Forelimb muscle (tissue), 1 donor: ENCODE measurements around the gene GDF11. TPM values are rescaled to one million over a fixed set of nuclear protein-coding genes. Genes with fewer than 3 reads are reported as not detected.

ENCODE experiments used
- DNase-seq: peaks from one replicate; pipeline ENCODE4 v3.0.0-alpha.2; 2013; ENCODE audit warnings: low read depth
- polyA plus RNA-seq: library from polyadenylated mRNA; unstranded; fragments of 120-200 nt; gene quantifications from one replicate; pipeline ENCODE4 v1.2.1, GENCODE V29; 2013; ENCODE audit not compliant: insufficient read length

The GDF11 gene
- polyA plus RNA-seq, result 17.2 TPM

DNA sequence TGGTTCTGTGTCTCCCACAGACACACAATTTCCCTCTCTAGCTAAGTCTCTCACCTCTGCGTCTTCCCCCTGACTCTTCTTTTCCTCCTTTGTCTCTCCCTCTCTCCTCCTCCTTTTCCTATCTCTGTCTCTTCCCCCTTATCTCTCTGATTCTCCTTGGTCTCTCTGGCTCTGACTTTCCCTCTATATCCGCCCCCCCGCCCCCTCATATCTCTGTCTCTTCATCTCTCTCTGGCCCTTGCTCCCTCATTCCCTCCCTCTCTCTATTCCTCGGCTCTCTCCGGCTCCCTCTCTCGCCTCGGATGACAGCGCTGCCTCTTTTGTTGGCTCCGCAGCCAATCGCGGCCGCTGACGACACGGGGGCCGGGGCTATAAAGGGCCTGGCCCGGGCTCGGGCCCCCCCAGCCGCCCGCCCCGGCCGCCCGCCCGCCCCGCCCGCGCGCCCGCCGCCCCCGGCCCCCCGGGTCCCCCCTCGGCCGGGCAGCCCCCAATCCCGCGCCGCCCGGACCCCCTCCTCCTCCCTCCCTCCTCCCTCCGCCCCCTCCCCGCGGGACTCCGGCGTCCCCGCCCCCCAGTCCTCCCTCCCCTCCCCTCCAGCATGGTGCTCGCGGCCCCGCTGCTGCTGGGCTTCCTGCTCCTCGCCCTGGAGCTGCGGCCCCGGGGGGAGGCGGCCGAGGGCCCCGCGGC, at the start of gene GDF11:
GDF11 (plus strand) TSS at position 404 of the 687 bp plus-strand sequence; CDS start at position 599, 195 bp downstream.
- DNase-seq, result no peak

DNA sequence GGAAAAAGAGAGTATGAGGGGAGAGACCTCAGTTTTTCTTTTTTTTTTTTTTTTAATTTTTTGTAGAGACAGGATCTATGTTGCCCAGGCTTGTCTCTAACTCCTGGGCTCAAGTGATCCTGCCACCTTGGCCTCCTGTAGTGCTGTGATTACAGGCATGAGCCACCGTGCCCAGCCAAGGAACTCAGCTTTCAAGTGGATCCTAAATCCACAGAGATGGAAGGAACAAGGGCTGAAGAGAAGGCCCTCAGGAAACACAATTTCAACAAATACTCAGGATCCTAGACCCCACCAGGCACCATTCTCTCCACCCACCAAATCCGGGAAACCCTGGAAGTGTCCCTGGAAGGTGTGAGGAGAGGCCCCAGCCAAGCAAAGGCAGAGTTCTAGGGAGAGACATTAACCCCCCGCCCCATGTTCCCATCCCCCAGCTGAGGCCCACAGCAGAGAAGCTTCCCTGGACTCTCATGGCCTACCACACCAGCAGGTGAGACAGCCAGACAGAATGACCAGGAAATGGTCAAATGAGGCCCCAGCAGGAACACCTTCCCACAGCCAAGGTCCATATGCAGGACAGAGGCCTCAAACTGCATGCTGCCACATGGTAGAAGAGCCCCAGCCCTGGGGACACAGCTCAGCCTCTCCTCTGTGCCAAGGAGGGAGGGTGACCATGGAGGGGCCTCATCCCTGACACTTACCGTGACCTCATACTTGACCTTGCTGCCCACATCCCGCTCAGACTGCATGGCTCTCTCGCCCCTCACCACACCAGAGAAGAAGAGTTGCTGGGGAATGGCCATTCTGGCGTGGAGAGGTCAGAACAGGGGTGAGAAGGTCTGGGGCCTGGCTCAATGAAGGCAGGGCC, 49.4 kb upstream of the GDF11 start:
- DNase-seq, result no peak

DNA sequence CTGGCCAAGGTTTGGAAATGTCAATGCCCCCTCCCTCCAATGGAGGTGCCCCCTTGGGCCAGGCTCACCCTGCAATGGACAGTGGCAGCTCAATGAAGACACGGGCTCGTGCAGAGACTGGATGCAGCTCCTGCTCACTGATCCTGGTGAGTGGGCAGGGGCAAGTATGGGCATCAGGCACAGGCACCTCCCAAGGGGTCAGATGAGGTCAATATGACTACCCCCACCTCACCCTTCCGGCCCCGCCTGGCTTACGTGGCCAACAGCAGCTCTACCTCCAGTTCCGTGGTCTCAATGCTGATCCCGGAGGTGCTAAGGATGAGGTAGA, 48.8 kb upstream of the GDF11 start:
- no peak for DNase-seq

DNA sequence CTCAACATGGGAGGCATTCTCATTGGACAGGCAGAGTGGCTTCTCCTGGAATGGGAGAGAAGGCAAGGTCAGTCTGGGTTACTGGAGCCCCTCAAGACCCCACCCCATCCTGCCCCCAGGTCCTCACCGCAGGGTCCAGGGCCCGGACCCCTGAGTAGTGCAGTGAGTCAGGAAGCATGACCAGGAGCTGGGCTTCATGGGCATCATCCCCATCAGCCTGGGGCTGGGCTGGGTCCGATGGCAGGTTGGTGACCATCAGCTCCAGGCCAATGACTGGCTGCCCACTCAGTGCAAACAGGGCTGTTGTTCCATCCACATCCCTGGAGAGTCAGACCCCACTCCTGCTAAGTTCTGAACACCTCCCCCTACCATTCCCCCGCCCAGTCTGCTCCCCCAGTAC, 48.3 kb upstream of the GDF11 start:
- DNase-seq, result no peak

DNA sequence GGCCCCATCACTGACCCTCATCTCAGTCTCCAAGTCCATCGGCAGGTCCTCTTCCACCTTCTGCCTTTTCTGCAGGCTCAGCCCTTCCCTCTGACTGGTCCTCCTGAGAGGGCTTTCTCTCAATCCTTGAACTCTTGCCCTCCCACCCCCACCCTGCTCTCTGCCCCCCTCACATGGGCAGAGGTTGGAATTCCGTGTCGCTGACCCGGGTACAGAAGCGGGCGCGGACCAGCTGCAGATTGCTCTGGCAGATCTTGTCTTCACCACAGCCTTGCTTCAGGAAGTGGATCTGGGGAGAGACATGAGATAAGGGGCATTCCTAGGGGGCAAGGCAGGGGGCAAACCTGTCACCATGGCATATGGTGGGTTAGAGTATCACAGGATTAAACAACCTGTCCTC, 47.6 kb upstream of the GDF11 start:
- DNase-seq, result no peak

DNA sequence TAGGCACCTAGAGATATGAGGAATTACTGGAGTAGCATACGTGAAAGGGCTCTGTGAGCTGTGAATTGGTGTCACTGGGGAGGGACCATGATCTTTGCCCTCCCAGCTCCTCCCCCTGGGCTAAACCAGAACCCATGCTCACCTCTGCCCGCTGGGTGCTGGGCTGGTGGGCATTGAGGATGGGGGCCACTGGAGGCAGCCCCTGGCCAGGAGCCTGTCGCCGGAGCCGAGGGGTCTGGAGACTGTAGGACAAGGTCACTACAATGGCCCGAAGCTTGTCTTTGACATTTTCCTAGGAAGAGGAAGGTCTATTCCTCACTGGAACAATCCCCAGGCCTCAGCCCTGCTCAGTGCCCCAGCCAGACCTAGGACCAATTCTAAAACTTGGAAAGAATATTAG, 46.8 kb upstream of the GDF11 start:
- DNase-seq, result no peak

DNA sequence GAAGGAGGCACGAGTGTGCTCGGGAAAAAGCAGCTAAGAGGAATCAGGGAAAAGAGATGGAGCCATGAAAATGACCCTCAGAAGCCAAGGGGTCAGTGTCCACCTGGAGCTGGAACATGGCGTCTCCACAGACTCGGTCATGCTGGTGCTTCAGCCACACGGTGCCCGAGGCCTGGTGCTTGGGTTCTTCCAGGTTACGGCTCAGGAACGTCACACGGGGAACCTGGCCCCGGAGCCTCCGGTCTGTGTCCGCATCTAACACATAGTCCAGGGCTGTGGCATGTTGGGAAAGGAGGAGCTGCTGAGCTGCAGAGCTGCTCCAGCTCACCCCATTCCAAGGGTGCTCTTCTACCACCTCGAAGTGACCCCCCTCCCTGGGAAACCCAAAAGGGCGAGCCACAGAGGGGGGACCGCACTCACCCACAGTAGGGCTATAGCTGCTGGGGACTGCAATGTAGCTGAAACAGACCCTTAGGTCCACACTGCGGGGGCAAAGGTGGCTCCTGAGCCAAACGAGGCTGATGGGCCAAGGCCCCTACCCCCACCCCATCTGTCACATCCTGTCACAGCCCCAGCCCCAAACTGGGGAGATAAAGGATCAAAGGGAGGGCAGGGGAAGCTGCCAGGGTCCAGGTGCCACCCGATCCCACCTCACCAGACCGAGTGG, 46.0 kb upstream of the GDF11 start:
- no peak for DNase-seq

DNA sequence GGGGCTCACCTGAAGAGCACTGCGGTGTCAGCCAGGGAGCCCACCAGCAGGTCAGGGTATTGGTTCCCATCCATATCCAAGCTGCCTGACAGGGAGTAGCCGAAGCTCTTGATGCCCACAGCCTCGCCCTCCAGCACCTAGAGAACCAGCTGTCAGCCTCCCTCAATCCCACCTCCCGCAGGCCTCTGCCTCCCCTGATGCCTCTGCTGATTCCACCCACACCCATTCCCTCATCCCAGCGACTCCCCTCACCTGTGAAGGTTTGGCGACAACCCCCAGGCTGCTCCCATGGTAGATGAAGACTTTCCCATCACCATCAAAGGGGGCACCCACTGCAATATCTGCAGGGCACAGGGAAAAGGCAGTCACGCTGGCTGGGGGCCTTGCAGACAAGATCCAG, 45.2 kb upstream of the GDF11 start:
- no peak for DNase-seq

DNA sequence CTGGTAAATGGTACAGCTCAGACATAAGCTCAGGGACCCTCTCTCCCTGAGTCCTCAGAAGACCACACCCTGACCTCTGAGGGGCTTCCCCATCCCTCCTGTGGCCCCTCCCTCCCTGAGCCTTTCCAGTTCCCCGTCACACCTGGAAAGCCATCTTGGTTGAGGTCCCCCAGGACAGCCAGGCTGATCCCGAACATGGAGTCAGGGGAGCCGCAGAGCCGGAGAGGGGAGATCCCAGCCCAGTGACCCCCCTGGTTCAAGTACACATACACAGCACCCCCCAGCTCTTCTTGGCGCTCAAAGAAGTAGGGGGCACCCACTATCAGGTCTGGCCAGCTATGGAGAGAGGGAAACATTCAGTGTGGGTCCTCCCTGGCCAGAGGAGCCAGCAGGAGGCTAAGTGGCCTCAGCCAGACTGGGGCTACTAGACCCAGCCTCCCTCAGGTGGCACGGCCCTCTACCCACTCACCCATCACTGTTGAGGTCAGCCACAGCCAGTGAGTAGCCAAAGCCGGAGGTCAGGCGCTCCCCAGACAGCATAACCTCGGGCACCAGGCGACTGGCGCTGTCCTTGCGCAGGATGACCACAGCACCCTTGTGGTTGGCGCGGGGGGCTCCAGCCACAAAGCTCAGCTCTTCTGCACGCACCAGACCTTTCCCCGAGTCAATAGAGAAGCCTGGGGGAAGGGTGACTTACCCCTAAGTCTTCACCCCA, 44.5 kb upstream of the GDF11 start:
- DNase-seq, result no peak

DNA sequence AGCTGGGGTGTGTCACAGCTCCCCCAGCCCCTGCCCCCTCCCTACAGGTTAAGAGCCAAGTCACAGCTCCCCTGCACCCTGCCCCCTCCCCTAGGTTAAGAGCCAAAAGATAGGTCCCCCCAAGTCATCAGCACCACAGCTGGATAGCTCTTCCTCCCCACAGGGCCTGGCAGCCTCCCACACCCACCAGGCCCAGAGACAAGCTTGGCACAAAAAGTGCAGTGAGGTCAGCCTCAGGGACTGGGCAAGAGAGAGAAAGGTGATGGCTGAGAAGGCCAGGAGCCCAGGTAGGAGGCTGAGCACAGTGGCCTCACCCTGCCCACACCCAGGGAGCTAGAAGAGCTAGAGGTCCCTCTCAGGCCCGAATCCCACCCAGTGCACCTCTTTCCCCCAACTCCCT, 44.0 kb upstream of the GDF11 start:
- no peak for DNase-seq

DNA sequence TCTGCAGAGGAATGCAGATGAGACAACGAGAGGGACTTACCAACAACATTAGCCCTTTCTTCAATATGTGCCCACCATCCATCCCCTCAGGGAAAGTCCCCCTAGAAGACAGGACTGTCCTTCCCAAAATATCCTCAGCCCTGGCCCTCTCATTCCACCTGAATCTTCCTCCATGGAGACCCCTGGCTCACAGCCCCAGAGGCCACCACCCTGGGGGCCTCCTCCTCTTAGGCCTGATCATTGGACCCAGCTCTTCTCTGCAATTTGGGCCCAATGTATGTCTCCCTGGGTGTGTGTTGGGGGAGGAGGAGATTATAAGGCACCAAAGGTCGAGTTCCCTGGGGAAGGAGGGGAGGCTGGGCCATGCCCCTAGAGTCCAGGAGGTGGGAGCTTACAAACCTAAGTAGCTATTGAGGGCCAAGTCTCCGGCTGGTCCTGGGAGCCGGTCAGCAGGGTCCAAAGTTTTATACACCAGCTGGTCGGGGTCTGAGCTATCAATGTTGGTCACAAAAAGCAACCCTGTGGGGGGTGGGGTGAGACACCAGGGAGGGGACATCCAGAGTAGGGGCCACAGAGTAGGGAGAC, 43.4 kb upstream of the GDF11 start:
- DNase-seq, result no peak

DNA sequence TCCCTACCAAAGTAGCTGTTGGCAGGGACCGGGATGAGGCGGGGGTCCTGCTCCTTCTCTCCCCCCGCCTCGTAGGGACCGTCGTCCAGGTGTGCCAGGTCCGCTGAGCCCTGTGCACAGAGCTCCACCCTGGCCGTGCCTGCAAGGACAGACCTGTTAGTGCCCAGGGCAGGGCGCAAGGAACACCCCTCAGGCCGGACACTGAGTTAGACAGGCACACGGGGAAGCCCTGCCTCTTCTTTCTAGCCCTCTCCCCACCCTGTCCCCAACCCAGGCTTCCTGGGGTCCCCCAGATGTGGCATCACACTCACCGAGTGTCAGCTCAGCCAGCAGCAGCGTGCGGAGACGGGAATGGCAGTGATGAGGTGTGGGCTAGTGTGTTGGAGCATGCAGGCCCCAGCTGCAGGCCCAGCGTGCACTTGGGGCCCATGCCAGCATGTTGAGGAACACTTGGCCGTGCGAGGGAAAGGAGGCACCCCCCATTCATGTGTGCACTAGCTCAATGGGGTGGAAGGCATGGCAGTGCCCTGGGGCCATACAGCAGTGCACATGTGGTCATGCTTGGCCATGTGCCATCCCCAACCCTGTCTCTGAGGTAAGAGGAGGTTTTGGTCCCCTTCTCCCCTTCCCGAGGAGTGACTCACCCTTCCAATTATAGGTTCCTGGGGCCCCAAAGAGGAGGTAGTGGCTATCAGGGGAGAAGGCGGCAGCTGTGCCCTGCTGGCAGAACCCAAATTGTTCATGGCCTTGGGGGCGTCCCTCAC, 42.5 kb upstream of the GDF11 start:
- DNase-seq, result no peak

DNA sequence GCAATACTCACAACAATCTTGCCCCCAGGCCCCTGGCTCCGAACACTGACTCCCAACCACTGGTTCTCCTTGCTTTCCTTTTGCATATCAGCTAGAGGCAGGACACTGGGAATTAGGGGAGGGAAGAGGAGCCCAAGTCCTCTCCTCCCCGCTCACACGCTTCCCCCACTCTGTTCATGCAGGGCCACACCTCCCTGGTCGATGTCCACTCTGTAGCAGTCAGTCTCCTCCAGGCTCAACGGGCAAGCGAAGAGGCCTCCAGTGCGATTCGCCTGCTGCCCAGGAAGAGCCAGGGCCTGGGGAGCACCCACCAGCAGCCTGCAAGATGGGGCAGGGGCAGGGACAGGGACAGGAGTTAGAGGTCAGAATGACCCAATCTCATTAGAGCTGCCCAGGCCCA, 40.1 kb upstream of the GDF11 start:
- no peak for DNase-seq

DNA sequence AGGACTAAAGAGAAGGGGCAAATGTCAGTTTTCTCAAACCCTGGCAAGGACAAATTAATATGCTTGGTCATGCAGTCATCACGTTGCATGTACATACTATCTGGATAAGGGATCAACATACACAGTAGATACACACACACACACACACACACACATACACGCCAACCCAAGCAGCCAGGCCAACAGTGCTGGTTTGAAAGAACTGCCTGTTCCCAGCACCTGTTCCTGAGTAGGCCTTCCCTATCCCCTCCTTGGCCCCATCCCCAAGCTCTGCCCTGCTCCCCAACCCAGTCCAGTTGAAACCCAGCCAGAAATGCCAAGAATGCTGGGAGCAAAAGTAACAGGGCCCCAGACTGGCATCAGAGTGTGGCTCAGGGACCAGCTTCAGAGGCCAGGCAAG, 39.6 kb upstream of the GDF11 start:
- no peak for DNase-seq

DNA sequence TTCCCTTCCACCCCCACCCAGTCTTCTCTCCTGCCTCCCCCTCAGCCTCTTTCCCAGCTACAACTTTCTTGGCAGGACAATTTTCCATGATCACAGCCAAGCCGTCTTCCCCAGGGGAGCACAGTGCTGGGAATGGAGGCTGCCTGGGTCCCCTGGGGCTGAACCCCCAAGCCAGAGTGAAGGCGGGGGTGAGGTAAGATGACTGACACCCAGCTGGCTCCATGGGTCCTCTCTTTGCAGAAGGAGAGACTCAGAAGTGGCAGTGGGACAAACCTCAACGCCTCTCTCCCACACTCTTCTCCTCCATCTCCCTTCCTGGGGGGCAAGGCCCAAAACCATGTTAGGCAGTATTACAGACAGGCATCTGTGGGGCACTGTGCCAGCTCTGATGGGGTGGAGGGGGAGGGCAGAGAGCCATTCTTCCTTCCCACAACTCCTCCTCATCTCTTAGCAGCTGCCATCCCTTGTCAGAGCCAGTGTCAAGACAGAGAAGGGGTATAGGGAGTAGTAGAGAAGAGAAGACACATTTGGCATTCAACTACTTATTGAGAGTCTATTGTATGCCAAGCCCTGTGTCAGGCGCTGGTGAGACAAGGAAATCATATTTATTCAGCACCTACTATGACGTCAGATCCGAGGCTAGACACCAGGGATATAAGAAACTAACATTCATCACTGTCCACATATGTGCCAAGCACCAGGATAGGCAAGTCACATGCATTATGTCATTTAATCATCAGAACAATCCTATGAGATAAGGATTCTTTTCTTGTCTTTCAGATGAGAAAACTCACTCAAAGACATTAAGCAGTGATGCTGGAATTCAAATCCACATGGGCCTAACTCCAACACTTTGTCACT, 38.8 kb upstream of the GDF11 start:
- no peak for DNase-seq

DNA sequence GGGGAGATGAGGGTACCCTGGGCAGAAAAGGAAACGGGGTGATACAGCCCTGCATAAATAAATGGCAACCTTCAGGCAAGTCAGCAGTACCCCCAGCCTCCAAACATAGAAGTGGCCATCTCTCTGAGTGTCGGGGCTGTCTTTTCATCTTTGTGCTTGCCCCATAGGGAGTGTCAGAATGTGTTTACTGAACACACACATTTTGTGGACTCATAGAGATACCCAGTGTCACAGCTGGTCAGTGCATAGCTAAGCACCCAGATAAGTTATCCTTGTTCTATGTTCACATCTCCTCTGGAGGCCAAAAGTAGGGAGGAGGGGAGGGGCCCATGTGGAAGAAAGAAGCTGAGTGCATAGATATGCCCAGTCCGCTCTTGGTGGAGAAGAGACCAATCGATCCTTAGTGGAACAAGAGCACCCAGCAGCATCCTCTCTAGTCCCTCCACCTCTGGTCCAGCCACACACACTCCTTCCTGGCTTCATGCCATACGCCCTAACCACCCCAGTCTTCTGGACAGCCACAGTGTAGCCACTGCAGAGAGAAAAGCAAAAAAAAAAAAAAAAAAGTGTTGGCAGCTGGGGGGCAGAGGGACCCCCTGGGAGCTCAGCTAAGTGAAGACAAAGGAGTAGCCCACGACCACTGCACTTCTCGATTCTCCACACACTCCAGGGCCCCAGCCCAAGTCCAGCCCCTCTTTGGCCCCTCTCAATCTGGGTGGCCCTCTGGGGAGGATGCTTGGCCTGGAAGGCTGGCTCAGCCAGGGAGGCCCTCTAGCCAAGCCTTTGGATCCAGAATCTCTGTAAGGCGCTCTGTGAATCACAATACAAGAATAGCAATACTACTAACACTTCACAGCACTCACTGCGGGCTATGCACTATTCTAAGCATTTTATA, 37.9 kb upstream of the GDF11 start:
- DNase-seq, result no peak

DNA sequence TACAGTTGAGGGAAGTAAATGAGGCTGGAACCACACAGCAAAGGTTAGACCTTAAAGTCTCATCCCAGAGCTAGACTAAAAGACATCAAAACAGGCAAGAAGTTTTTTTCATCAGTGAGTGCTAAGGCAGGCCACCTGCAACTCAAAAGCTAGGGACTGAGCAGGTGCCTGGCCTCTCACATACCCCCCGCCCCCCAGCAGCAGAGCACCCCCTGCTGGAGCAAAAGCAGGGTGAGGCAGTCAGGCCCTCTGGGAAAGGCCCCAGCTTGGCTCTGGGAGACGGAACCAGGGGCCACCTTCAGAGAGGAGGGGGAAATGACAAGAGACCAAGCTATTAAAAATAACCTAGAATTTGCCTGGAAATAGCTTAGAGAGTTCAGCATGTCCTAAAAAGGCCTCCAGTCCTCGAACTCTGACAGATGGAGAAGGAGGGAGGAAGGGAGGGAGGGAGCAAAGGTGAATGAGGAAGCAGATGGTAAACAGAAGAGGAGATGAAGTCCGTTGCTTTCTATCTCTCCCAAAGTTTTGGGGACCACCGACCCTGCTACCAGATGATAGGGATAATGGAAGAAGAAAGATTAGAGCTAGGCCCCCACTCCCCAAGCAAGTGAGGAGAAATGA, 37.0 kb upstream of the GDF11 start:
- DNase-seq, result no peak

DNA sequence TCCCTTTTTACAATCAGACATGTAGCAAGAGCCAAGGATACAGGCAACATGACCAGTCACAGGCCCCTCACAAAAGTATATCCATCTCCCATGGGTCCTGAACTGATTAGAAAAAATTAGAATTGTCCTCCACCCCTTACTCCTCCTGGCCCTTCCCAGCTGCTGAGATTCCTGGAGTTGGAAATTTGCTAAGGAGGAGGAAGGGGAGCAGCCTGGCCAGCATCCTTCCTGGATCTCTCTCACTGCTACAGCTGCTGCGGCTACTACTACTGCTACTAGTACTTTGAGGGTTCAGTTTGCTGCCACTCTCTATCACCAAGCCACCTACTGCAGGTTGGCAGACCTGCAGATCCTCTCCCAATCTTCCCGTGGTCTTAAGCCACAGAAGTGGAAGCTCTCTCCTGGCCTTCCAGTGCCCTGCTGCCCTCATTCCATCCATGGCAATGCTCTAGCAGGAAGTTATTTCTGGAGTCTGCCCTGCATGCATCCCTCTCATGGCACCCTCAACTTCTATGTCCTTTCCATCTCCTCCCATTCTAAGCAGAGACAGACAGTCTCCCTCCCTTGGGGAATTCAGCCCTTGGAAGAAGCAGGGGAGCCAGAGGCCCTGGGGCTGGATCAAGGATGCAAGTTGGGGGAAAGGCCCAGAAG, 36.2 kb upstream of the GDF11 start:
- no peak for DNase-seq
